Spleen (tissue), 7 donors: ENCODE measurements around the gene CCL1.

Source experiments
- POLR2A ChIP-seq, 3 donors: fragments of 450-650 bp; IDR thresholded peaks; one replicate each; pipeline ENCODE4 v1.5.1; 2017; ENCODE audit warnings: antibody characterized with exemption in 3 of 3, mild to moderate bottlenecking in 1 of 3
- TF ChIP-seq, protein P1 (sequence below), 11 experiments: fragments of 200-600 bp in 7 of 11; fragments of 450-650 bp in 4 of 11; sonication (generic) in 4 of 11; IDR thresholded peaks in 8 of 11; conservative IDR thresholded peaks in 3 of 11; 1 replicate in 7 of 11; 2 replicates in 4 of 11; pipeline versions ENCODE4 v1.4.0 to v1.8.0; 2016 to 2021; ENCODE audit warnings: antibody characterized with exemption in 11 of 11, inconsistent platforms in 4 of 11, mild to moderate bottlenecking in 1 of 11
- donor health status: DM: no; HTN: no; CAD: no; lungs with moderate emphysema.
- donor health status: DM: no; HTN: no; CAD: no.
- donor health status: DM: no; HTN: no; CAD: no.

DNA sequence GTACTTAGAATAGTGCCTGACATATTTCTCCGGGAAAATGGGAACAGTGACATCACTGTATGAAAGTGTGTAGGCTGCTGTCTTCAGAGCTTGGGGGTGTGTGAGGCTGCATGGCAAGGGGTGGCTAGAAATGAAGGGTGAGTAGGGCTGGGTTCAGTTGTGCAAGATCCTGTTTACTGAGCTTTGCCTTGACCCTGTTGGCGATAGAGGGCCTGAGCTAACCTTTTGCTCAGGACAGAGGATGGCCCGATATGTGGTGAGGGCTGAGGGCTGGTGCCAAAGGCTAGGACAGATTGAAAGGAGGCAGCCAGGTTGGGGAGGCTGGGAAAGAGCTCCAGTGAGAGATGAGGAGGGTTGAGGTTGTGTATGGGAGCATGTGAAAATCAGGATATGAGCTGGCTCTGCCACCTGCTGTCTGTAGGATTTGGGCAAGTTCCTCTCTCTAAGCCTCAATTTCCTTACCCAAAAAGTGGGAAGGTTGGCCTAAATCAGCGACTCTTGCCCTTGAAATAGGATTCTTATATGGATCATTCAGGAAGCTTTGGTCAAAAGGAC lies 6.0 kb upstream of the CCL1 start:
- TF ChIP-seq, protein P1, sequence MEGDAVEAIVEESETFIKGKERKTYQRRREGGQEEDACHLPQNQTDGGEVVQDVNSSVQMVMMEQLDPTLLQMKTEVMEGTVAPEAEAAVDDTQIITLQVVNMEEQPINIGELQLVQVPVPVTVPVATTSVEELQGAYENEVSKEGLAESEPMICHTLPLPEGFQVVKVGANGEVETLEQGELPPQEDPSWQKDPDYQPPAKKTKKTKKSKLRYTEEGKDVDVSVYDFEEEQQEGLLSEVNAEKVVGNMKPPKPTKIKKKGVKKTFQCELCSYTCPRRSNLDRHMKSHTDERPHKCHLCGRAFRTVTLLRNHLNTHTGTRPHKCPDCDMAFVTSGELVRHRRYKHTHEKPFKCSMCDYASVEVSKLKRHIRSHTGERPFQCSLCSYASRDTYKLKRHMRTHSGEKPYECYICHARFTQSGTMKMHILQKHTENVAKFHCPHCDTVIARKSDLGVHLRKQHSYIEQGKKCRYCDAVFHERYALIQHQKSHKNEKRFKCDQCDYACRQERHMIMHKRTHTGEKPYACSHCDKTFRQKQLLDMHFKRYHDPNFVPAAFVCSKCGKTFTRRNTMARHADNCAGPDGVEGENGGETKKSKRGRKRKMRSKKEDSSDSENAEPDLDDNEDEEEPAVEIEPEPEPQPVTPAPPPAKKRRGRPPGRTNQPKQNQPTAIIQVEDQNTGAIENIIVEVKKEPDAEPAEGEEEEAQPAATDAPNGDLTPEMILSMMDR (IDR thresholded peaks at IDR 0.05 in 8 of 11, conservative IDR thresholded peaks at IDR 0.05 in 3 of 11), result no peak
- TF ChIP-seq POLR2A (IDR thresholded peaks at IDR 0.05), result no peak
